Adrenal gland (tissue), 12 donors: Measurements from ENCODE around the gene GLT8D2. TPM values are rescaled to one million over a fixed set of nuclear protein-coding genes. Genes with fewer than 3 reads are reported as not detected.

Experiments used
- DNase-seq, 7 donors: peaks; one replicate each; pipeline ENCODE4 v3.0.0-alpha.2; 2019 to 2020
- H3K27ac ChIP-seq, 5 donors: fragments of 200-600 bp; sonication (generic) in 4 of 5; 1 replicate in 3 of 5; 2 replicates in 2 of 5; pipeline versions ENCODE4 v1.5.1 to v1.8.0; 2016 to 2020; ENCODE audit warnings: mild to moderate bottlenecking in 1 of 5
- H3K27me3 ChIP-seq: fragments of 200-600 bp; 2 replicates; pipeline ENCODE4 v1.8.0; 2021
- H3K36me3 ChIP-seq, 2 donors: fragments of 200-600 bp; replicated peaks in 1 of 2; 1 replicate in 1 of 2; 2 replicates in 1 of 2; pipeline versions ENCODE4 v1.5.1 to v1.8.0; 2018 to 2022
- H3K4me1 ChIP-seq, 2 donors: fragments of 200-600 bp; replicated peaks in 1 of 2; 1 replicate in 1 of 2; 2 replicates in 1 of 2; pipeline versions ENCODE4 v1.5.1 to v1.8.0; 2018 to 2021
- H3K4me3 ChIP-seq, 4 donors: fragments of 200-600 bp; sonication (generic) in 3 of 4; one replicate each; pipeline ENCODE4 v1.5.1; 2016 to 2018
- H3K9me3 ChIP-seq, 3 donors: fragments of 200-600 bp; sonication (generic) in 1 of 3; replicated peaks in 1 of 3; 1 replicate in 2 of 3; 2 replicates in 1 of 3; pipeline versions ENCODE4 v1.5.1 to v1.8.0; 2016 to 2021
- POLR2A ChIP-seq, 2 donors: fragments of 450-650 bp; IDR thresholded peaks; one replicate each; pipeline ENCODE4 v1.6.1; 2017; ENCODE audit warnings: antibody characterized with exemption in 2 of 2, mild to moderate bottlenecking in 2 of 2, moderate library complexity in 1 of 2
- WGBS, 4 donors: extraction: QIAGEN DNeasy Blood & Tissue Kit in 2 of 4; methylation state at CpG; one replicate each; pipeline versions ENCODE4 v1.1.5 to v1.1.7; 2013 to 2017; 5-methylcytosine and 5-hydroxymethylcytosine counted together
- intact Hi-C, 2 donors: fragments of 100-400 bp; cut with DNase I; formaldehyde crosslinking; loops; one replicate each; pipeline versions ENCODE4 v1.14.1 to v1.15.0; 2022 to 2023
- polyA plus RNA-seq, 3 donors: library from polyadenylated mRNA; stranded (reverse); fragments of 200-250 nt in 2 of 3; fragments of 350-450 nt in 1 of 3; fragmentation: Illumina TruSeq in 1 of 3; extraction: RNeasy Lipid Tissue Mini Kit (QIAGEN cat#74804) in 1 of 3; gene quantifications; one replicate each; pipeline ENCODE4 v1.2.3, GENCODE V29; 2013 to 2014
- total RNA-seq, 9 donors: library from RNA; depleted of rRNA in 4 of 9; stranded (reverse); fragments of >200 nt in 4 of 9; fragments of 120-200 nt in 1 of 9; fragmentation: NEBNext Ultra II Directional in 1 of 9; extraction: Animal tissue kit (Norgen Biotek cat#: 25700) in 1 of 9; gene quantifications; one replicate each; pipeline versions ENCODE4 v1.1.0 to v1.2.4, GENCODE V29; 2013 to 2023
- TF ChIP-seq, protein P1 (sequence below), 6 experiments: fragments of 450-650 bp in 4 of 6; fragments of 200-600 bp in 2 of 6; sonication (generic) in 1 of 6; IDR thresholded peaks; 1 replicate in 5 of 6; 2 replicates in 1 of 6; pipeline versions ENCODE4 v1.5.1 to v1.8.0; 2016 to 2021; ENCODE audit warnings: antibody characterized with exemption in 6 of 6, mild to moderate bottlenecking in 2 of 6, moderate library complexity in 1 of 6
- donor health status: healthy with polysubstance abuse.
- donor health status: Bipolar disorder and iron deficiency.
- donor health status: DM: yes; HTN: yes; CAD: no.
- donor health status: DM: no; HTN: no; CAD: no.
- donor health status: DM: no; HTN: no; CAD: no.
- donor health status: DM: yes; HTN: yes; CAD: no.

GLT8D2 gene
- total and polyA plus RNA-seq, 12 donors: 6.3 to 21.2 (median 14.1) TPM

GRCh38 chr12:103947871-103948555 is 102.0 kb downstream of the GLT8D2 start:
- no peak overlapping the region for H3K4me3 ChIP-seq
- TF ChIP-seq, protein P1, sequence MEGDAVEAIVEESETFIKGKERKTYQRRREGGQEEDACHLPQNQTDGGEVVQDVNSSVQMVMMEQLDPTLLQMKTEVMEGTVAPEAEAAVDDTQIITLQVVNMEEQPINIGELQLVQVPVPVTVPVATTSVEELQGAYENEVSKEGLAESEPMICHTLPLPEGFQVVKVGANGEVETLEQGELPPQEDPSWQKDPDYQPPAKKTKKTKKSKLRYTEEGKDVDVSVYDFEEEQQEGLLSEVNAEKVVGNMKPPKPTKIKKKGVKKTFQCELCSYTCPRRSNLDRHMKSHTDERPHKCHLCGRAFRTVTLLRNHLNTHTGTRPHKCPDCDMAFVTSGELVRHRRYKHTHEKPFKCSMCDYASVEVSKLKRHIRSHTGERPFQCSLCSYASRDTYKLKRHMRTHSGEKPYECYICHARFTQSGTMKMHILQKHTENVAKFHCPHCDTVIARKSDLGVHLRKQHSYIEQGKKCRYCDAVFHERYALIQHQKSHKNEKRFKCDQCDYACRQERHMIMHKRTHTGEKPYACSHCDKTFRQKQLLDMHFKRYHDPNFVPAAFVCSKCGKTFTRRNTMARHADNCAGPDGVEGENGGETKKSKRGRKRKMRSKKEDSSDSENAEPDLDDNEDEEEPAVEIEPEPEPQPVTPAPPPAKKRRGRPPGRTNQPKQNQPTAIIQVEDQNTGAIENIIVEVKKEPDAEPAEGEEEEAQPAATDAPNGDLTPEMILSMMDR (IDR thresholded peaks at IDR 0.05): no peak
- no peak for TF ChIP-seq POLR2A (IDR thresholded peaks at IDR 0.05)
- H3K4me1 ChIP-seq: no peaks in the 10 kb centered on the region
- intact Hi-C loops: loop anchor here in 1 of 2 donors (10.0 kb wide), 1 partner anchor 157 kb away; no protein-coding TSS in a partner anchor
- peak in 4 of 7 donors; percentile 48 to 68 (median 60) for DNase-seq
- WGBS, 4 donors: 73 to 89% (median 83%) methylated on average over 7 of the region's 7 CpGs
- H3K27ac ChIP-seq: peak overlapping the region in 2 of 5 donors; percentile 2 to 50
- H3K36me3 ChIP-seq: peaks cover 0 to 95% of the 10 kb centered on the region in 2 donors
- H3K9me3 ChIP-seq: no peaks in the 10 kb centered on the region
- H3K27me3 ChIP-seq: no peaks in the 10 kb centered on the region

- no peak for TF ChIP-seq POLR2A (IDR thresholded peaks at IDR 0.05)
- TF ChIP-seq, protein P1 (IDR thresholded peaks at IDR 0.05): no peak
- DNase-seq: no peak
- H3K9me3 ChIP-seq: no peaks in the 10 kb centered on the region
- intact Hi-C loops: loop anchor here in 1 of 2 donors (10.0 kb wide), 1 partner anchor 160 kb away; no protein-coding TSS in a partner anchor
- no peak overlapping the region for H3K4me3 ChIP-seq
- H3K4me1 ChIP-seq: no peaks in the 10 kb centered on the region
- no peaks in the 10 kb centered on the region for H3K27me3 ChIP-seq
- no peak overlapping the region for H3K27ac ChIP-seq
- 67 to 91% (median 72%) methylated on average over 3 of the region's 3 CpGs for WGBS, 4 donors
- H3K36me3 ChIP-seq: peaks cover 0 to 100% of the 10 kb centered on the region in 2 donors
Observed at GRCh38 chr12:103944964-103945363, 105.0 kb downstream of the GLT8D2 start.

Other genes starting within 250 kb of the GLT8D2 start
- 10 to 100 TPM in 5 of 9 donors, 1 to 10 TPM in 4; 4.8 to 14.9 (median 10.4) TPM for gene NT5DC3, start 209.0 kb downstream of the GLT8D2 start, total RNA-seq
- 1 to 10 TPM; 4.1 to 5.4 (median 4.2) TPM for gene NT5DC3, start 209.0 kb downstream of the GLT8D2 start, polyA plus RNA-seq
- 1,000 to 10,000 TPM in 1 of 9 donors, 100 to 1,000 TPM in 8; 241 to 1,575 (median 509) TPM for gene HSP90B1, start 119.8 kb downstream of the GLT8D2 start, total RNA-seq
- gene HSP90B1, start 119.8 kb downstream of the GLT8D2 start, polyA plus RNA-seq: 1,000 to 10,000 TPM in 1 of 3 donors, 100 to 1,000 TPM in 2; 287 to 1,629 (median 551) TPM
- gene TDG, start 84.3 kb downstream of the GLT8D2 start, total RNA-seq: 10 to 100 TPM in 7 of 9 donors, 1 to 10 TPM in 2; 3.1 to 56.2 (median 21.2) TPM
- gene TDG, start 84.3 kb downstream of the GLT8D2 start, polyA plus RNA-seq: 10 to 100 TPM; 19.5 to 24.5 (median 21.9) TPM
- 10 to 100 TPM; 12.6 to 35.4 (median 23.2) TPM for gene HCFC2, start 14.3 kb upstream of the GLT8D2 start, total RNA-seq
- 10 to 100 TPM in 1 of 3 donors, 1 to 10 TPM in 2; 8.5 to 21.0 (median 9.7) TPM for gene HCFC2, start 14.3 kb upstream of the GLT8D2 start, polyA plus RNA-seq
- 10 to 100 TPM; 17.2 to 86.0 (median 55.5) TPM for gene NFYB, start 88.0 kb upstream of the GLT8D2 start, total RNA-seq
- 10 to 100 TPM; 37.7 to 47.6 (median 47.5) TPM for gene NFYB, start 88.0 kb upstream of the GLT8D2 start, polyA plus RNA-seq
- 100 to 1,000 TPM; 232 to 487 (median 294) TPM for gene TXNRD1, start 165.6 kb upstream of the GLT8D2 start, total RNA-seq
- 100 to 1,000 TPM in 1 of 3 donors, 10 to 100 TPM in 2; 53.9 to 345 (median 60.3) TPM for gene TXNRD1, start 165.6 kb upstream of the GLT8D2 start, polyA plus RNA-seq